BJ (cell line): ENCODE measurements around the gene RAB39A. TPM values are rescaled to one million over a fixed set of nuclear protein-coding genes. Genes with fewer than 3 reads are reported as not detected.

Source experiments
- CTCF ChIA-PET: fragments of 350-600 bp; formaldehyde crosslinking; extraction: SDS; loops from one replicate; lab custom pipeline; 2021; ENCODE audit warnings: antibody characterized with exemption, inconsistent platforms; lab: Yijun Ruan, JAX
- POLR2A ChIA-PET: fragments of 300-600 bp; sonication (Branson Sonifier 250); formaldehyde crosslinking; extraction: SDS; loops from one replicate; lab custom pipeline; 2021; ENCODE audit warnings: antibody characterized with exemption; lab: Charles Lee
- DNase-seq: peaks from one replicate; pipeline ENCODE4 v3.0.0-alpha.2; 2011; ENCODE audit warnings: low read depth
- H3K27me3 ChIP-seq: 2 replicates; pipeline ENCODE4 v1.6.0; 2011; ENCODE audit warnings: low read length; ENCODE audit not compliant: control insufficient read depth, insufficient read depth
- H3K36me3 ChIP-seq: 2 replicates; pipeline ENCODE4 v1.5.1; 2011; ENCODE audit warnings: low read length; ENCODE audit not compliant: control insufficient read depth, insufficient read depth
- H3K4me3 ChIP-seq: 2 replicates; pipeline ENCODE4 v1.5.1; 2011; ENCODE audit warnings: low read depth, mild to moderate bottlenecking, control low read depth, low read length
- CTCF ChIP-seq: IDR thresholded peaks from 2 replicates; pipeline ENCODE4 v1.5.1; 2011; ENCODE audit warnings: low read depth, mild to moderate bottlenecking, control low read depth, inconsistent platforms, low read length, moderate library complexity; ENCODE audit not compliant: insufficient read depth
- polyA plus RNA-seq: library from polyadenylated mRNA; depleted of rRNA; stranded (reverse); fragments of >200 nt; gene quantifications from 2 replicates; pipeline ENCODE4 v1.2.3, GENCODE V29; 2011

Gene RAB39A
- polyA plus RNA-seq, 1 experiment, result not detected

- POLR2A ChIA-PET, result no interaction called here
These were observed 71.7 kb downstream of the RAB39A start for GRCh38 chr11:107999759-108000455.

DNA sequence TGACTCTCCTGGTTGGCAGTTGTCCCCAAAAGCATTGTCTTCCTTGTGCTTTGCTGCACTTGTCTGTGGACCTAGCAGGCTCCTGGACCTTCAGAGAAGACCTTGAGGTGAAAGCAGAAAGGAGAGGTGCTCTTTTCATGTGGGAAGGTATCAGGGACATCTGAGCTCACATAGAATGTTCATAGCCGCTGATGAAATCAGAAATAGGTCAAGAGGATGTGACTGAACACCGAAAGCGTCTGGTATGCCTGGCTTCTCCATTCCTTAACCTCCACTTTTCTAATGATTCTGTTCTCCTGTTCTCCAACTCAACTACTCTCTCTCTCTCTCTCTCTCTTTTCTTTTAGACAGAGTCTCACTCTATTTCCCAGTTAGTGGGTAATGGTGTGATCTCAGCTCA, 74.2 kb downstream of the RAB39A start:
- no peak overlapping the region for H3K4me3 ChIP-seq
- ChIA-PET POLR2A (interaction anchor here (0.7 kb wide), 1 partner anchor 114 kb away, joined by 3 read pairs; no protein-coding TSS in a partner anchor), CTCF (no interaction called here)
- DNase-seq, result no peak
- no peak for TF ChIP-seq CTCF
- no peaks in the 10 kb centered on the region; the same call in 1 of the 2 replicates for H3K27me3 ChIP-seq
- no peaks in the 10 kb centered on the region for H3K36me3 ChIP-seq

More at GRCh38 chr11:107999759-108000455, 71.7 kb downstream of the RAB39A start:
- Histone ChIP-seq H3K4me3 (no peak overlapping the region), H3K27me3 (no peaks in the 10 kb centered on the region; the same call in 1 of the 2 replicates), H3K36me3 (no peaks in the 10 kb centered on the region)
- peak; percentile 43 for TF ChIP-seq CTCF
- no peak for DNase-seq
- CTCF ChIA-PET, result interaction anchor here (0.5 to 1.7 kb wide), 5 partner anchors 9 to 859 kb away, joined by 3 to 9 read pairs (median 3); partner anchors contain the start of gene CUL5

- H3K27me3 ChIP-seq, result no peaks in the 10 kb centered on the region; the same call in 1 of the 2 replicates
- H3K4me3 ChIP-seq, result no peak overlapping the region
- CTCF ChIA-PET, result interaction anchor here (1.0 kb wide), 1 partner anchor 9 kb away, joined by 3 read pairs; no protein-coding TSS in a partner anchor
- no peaks in the 10 kb centered on the region for H3K36me3 ChIP-seq
- DNase-seq, result no peak
- TF ChIP-seq CTCF, result no peak
- POLR2A ChIA-PET, result no interaction called here
These were observed 75.4 kb downstream of the RAB39A start for GRCh38 chr11:108003623-108004022.

GRCh38 chr11:108007819-108008218, 79.6 kb downstream of the RAB39A start:
- no peak for DNase-seq
- H3K4me3 ChIP-seq, result no peak overlapping the region
- H3K36me3 ChIP-seq, result no peaks in the 10 kb centered on the region
- H3K27me3 ChIP-seq, result no peaks in the 10 kb centered on the region
- no peak for TF ChIP-seq CTCF
- POLR2A ChIA-PET, result no interaction called here
- CTCF ChIA-PET, result interaction anchor here (0.9 to 2.3 kb wide), 4 partner anchors 14 to 648 kb away, joined by 3 to 8 read pairs (median 5); no protein-coding TSS in a partner anchor

- ChIA-PET CTCF (interaction anchor here (0.6 to 2.3 kb wide), 28 partner anchors 9 to 841 kb away, joined by 3 to 9 read pairs (median 4); no protein-coding TSS in a partner anchor), POLR2A (no interaction called here)
- Histone ChIP-seq H3K27me3 (no peaks in the 10 kb centered on the region), H3K36me3 (no peaks in the 10 kb centered on the region), H3K4me3 (peak within 1 kb of the TSS; percentile 88)
- peak; percentile 72 for DNase-seq
- TF ChIP-seq CTCF, result peak; percentile 92
These were observed 80.6 kb downstream of the RAB39A start, which contains the start of gene CUL5 for GRCh38 chr11:108008656-108009496. Gene CUL5 (plus strand): TSS chr11:108008898. CDS start chr11:108009349, 451 bp downstream.
